Fibroblast of the conjunctiva (primary cell): ENCODE results near the gene ASB18.
"Not testable (repeated sequence)": the region's sequence is repeated elsewhere in the genome, so short reads cannot be mapped to it uniquely, and the experiment has no call there.

ENCODE experiments used
- DNase-seq: peaks from one replicate; pipeline ENCODE4 v3.0.0-alpha.2; 2010; ENCODE audit warnings: low read depth

ASB18 gene

DNA sequence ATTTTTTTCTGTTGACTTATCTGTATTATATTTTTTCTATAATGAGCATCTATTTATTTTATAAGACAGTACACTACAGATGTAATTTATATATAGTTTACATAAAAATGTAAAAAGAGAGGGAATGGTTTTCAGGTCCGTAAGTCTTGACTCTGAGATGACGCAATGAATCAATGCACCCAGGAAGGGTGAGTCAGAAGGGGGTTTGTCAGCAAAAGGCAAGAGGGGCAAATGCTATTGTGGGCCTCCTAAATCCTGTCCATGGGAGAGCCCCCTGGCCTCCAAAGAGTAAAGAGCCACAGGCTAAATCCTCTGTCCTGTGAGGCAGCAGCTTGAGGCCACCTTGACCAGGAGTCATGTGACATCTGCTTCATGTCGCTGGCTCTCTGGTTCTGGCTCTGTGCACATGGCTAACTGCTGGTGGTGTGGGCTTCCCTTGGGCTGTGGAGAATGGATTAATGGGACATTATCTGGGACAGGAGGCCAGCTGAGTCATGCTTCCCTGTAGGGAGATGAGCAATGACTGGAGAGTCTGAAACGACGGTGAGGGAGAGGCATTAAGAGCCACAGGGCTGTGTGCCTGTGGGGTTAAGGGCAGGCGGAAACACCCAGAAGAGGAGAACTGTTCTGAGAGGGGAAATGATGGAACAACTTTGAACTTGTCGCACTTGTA lies 22.8 kb upstream of the ASB18 start:
- no peak for DNase-seq

DNA sequence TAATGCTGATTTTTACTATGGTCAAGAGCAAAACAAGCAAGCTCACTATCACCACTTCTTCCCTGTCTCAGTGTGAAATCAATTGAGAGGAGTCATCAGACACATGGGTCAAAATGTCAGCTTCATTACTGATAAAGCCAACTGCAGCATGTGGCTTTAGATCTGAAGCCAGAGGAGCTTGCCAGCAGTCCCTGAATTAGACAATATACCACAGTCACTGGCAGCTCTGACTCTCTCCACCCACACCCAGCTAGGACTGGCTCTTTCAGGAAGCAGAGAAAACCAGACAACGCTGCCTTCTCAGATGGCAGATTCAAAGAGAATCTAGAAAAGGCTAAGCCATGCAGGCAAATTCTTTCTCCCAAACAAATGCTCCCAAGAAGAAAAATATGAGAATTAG lies 20.0 kb upstream of the ASB18 start:
- no peak for DNase-seq

DNA sequence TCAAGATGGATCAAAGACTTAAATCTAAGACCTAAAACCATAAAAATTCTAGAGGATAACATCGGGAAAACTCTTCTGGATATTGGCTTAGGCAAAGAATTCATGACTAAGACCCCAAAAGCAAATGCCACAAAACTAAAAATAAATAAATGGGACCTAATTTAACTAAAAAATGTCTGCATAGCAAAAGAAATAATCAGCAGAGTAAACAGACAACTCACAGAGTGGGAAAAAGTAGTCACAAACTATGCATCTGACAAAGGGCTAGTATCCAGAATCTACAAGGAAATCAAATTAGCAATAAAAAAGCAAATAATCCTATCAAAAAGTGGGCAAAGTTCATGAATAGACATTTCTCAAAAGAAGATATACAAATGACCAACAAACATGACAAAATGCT lies 18.2 kb upstream of the ASB18 start:
- DNase-seq = no peak

DNA sequence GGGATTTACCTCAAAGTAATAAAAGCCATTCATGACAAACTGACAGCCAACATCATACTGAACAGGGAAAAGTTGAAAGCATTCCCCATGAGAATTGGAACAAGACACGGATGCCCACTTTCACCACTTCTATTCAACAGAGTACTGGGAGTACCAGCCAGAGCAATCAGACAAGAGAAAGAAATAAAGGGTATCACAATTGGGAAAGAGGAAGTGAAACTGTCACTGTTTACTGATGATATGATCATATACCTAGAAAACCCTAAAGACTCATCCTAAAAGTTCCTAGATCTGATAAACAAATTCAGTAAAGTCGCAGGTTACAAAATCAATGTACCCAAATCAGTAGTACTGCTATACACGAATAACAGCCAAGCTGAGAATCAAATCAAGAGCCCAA lies 17.2 kb upstream of the ASB18 start:
- DNase-seq = no peak

DNA sequence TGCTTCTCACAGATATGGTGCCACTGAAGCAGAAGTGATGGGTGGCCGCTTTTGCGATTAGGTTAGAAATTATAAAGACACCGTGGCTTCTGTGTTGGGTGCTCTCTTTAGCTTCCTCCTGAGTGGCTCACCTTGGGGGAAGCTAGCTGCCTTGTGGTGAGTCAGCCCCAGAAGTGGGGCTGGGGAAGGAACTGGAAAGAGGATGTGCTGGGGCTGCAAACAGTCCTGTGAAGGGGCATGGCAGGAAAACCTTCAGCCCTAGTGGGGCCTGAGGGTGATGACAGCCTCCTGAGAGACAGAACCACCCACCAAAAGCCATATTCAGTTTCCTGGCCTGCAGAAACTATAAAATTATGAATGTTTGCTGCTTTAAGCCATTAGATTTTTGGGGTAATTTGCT lies 8.9 kb upstream of the ASB18 start:
- DNase-seq = no peak

DNA sequence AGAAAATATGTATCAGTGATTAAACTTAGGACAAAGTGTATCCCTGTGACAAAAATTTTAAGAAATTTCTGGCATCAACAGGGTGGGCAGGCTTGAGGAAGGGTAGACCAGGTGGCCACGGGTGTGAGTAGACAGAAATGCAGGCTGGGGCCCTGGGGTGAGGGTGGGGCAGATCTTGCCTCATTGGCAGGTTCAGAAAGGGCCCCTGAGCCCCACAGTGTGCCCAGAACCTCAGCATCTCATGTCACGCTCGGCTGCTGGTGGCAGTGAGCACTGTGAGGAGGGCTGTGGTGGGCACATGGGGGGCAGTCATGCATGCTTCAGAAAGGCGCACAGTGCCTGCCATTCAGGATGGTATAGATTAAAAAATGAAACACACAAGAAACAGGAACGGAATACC lies 7.6 kb upstream of the ASB18 start:
- no peak for DNase-seq

DNA sequence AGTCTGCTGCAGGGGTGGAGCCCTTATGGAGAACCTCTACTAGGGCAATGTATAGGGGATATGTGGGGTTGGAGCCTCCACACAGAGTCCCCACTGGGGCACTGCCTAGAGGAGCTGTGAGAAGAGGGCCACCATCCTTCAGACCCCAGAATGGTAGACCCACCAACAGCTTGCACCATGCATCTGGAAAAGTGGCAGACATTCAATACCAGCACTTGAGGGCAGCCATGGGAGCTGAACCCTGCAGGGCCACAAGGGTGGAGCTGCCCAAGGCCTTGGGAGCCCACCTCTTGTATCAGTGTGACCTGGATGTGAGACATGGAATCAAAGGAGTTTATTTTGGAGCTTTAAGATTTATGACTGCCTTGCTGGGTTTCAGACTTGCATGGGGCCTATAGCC lies 5.7 kb upstream of the ASB18 start:
- not testable (repeated sequence) for DNase-seq

DNA sequence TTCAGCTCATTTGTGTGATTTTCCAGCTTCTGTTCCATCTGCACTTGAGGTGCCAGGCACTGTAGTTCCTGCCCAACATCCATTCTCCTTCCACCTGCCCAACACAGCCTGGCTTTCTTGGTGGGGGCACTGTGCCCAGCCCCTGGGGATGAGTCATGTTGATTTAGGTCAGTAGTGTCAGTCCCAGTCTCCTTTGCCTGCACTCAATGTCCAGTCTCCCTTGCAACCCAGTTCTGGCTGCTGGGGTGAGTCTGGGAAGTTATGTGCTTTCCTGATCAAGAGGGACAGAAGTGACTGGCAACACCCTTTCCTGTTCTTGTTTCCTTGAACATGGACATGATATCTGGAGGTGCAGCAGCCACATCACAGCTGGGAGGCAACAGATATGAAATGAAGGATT lies 1.5 kb upstream of the ASB18 start:
- DNase-seq = no peak

DNA sequence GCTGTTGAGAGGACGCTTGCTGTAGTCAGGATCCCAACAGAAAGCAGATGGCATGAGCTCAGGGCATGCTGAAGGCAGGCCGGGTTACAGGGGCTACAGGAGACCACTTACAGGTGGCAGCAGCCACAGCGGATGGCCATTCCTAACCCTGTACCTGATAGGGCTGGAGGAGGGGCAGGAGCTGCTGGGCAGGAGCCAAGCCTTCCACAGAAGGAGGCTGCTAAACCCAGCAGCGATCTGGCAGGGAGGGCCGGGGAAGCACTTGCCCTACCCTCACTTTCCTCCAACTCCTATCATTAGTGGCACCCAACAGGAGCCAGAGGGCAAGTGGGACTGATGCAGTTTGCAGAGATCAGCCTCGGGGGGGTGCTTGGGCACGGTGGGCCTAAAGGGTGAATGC lies 2.0 kb downstream of the ASB18 start:
- no peak for DNase-seq

DNA sequence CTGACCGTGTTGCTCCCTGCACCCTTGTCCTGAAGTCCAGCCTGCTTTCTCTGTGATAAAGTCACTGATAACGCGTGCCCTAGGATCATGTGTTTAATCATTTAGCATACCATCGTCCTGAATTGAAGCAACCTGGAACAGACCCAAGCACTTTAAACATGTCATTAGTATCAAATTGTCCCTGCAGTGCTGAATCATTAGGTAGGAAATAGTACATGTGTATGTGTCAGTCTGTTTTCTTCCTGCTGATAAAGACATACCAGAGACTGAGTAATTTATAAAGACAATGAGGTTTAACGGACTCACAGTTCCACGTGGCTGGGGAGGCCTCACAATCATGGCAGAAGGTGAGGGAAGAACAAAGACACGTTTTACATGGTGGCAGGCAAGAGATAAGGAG lies 2.8 kb downstream of the ASB18 start:
- no peak for DNase-seq

DNA sequence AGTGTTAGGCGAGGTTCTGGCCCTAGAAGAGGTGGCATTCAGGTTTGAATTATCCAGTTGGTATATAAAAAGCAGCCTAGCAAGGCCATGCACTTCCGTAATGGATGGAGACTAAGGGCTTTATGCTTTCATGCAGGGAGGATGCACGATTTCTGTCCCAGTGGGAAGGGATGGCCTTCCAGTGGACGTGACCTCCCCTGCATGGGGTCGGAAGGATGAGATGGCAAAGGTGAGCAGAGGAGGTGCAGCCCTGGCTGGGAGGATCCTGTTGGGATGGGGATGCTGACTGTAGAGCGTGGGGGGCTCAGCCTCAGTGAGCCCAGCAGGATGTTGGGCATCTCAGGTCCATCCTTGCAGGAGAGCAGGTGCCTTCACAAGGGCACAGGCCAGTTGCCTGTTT lies 4.8 kb downstream of the ASB18 start:
- DNase-seq = no peak

DNA sequence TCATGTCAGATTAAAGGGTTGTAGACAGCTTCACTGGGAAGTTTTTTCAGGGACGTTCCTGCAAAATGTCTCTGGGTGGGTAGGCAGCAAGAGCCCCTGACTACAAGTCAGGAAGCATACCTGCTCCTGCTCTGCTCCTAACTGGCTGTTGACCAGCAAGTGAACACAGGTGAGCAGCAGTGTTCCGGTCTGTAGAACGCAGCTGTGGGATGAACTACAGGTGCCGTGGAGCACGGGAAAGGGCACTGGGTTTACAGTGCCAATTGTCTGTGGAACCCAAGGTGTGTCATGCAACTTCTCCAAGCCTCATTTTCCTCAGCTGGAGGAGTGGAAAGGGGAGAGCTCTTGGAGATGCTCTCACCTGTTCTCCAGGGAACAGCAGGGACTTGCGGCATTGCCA lies 6.6 kb downstream of the ASB18 start:
- DNase-seq = no peak

DNA sequence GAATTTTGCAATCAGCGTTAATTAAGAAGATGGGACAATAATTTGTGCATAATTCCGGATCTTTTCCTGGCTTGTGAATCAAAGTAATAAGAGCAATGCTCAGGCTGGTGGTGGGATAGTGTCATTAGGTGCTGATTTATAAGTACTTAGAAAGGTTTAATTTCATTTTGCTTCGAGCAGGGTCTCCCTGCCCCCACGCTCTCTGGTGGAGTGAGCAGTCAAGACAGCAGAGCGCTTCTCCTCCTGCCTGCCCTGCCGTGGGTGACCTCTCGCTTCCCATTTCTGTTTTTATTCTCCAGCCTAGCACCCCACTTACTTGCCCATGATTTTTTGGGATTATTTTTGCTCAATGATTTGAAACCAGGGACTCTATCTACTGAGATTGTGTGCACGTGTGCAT lies 7.1 kb downstream of the ASB18 start:
- no peak for DNase-seq

DNA sequence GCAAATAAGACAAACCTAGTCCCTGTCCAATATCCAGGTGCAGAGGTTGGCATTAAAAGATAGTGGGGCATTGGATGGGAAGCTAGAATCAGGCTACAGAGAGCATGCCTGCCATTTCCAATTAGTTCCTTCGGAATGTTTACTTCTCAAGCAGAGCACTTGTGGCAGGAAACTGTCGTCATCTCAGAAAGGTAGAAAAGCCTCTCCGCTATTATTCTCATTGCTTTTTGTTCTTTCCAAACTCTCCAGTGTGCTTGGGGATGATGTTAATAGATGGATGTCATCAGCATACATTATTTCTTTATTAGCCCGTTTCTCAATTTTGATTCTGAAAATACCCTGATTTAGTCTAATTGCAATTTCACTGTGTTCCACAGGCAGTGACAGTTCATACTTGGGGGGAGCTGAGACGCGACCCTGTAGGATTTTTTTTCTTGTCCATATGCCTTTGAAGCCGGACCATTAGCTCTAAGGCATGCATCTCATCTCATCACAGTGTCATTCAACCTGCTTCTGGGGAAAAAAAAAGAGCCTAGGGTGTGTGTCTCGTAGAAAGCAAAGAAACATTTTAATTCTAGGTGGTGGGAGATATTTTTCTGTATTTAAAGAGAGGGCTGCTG lies 7.7 kb downstream of the ASB18 start:
- DNase-seq = no peak

DNA sequence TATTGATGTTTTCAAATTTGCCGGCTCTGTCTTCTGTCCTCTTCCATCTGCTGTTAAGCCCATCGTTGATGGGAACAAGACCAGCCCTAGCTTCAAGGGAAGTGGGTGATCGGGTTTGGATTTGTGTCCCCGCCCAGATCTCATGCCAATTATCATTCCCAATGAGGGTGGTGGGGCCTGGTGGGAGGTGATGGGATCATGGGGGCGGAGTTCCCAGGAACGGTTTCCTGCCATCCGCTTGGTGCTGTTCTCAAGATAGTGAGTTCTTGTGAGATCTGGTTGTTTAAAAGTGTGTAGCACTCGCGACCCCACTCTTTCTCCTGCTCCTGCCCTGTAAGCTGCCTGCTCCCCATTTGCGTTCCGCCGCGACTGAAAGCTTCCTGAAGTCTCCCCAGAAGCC lies 9.5 kb downstream of the ASB18 start:
- DNase-seq = no peak

DNA sequence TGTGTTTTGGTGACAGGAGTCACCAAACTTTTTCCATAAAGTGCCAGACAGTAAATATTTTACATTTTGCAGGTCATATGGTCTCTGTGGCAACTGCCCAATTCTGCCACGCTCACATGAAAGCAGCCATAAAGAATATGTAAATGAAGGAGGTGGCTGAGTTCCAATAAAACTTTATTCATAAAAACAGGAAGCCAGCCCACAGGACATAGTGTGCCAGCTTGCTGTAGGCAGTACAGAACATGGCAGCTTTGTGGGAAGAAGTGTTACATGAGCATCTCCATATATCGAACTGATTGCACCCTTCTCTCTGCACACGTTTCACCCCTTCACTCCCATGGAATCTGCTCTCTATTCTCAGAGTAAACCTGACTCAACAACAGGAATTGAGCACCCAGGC lies 10.2 kb downstream of the ASB18 start:
- DNase-seq = no peak

DNA sequence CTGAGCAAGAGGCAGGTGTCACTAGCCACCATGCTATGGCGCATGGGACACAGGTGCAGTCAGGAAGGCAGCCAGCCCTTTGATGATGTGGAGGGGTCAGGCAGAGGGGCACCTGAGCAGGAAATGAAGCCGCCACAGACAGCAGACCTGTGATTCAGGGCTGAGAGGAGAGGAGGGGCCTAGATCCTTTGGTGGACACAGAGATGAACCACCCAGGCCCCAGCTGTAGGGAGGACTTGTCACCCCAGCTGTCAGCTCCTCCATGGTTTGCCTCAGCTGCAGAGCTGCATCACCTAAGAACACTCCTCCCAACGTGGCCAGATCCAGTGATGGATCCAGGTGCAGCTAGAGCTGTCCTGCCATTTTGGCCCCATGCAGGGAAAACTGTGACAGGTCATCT lies 11.6 kb downstream of the ASB18 start:
- DNase-seq = no peak

DNA sequence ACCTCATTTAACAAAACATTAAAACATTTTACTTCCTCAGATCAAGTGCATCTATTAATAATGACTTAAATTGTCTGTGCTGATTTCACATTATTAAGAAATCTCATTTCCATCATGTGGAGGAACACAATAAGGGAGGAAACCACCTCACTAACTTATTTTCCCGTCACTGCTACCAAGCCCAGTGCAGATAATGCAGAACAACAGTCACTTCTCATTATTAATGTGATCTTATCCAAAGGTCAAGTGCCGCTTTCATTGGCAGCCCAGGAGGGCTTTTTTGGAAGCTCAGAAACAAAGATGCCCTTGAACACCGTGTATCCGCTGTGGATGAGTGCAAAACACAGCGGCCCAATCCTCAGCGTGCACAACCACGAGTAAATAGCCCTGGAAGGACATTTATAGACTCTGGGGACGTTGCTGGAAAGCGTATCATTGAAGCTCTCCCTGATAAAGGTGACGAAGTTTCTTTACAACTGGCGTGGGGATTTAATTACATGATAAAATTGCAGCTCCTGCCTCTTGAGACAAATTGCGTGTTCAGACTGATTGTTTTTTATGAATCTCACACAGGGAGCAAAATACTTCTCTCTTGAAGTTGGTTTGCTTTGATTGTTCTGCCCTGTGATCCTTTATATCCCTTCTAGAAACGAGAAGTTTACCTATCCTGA lies 13.2 kb downstream of the ASB18 start:
- no peak for DNase-seq

DNA sequence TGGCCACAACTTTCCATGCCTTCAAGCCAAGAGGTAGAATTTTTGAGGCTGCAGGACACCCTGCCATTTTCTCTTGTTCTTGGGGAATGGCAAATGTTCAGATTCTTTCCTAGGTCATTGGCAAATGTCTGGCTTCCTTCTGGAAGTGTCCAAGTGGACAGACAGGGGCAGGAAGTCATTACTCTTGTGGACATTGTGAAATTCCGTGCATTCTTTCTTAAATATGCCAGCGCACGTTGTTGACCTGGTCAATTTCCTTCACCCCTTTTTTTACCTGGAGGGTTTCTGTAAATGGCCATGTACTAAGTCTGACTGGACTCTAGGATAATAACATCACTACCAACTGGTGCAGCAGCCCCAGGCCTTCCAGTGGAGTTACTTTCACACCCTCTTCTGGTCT lies 13.9 kb downstream of the ASB18 start:
- DNase-seq = no peak

DNA sequence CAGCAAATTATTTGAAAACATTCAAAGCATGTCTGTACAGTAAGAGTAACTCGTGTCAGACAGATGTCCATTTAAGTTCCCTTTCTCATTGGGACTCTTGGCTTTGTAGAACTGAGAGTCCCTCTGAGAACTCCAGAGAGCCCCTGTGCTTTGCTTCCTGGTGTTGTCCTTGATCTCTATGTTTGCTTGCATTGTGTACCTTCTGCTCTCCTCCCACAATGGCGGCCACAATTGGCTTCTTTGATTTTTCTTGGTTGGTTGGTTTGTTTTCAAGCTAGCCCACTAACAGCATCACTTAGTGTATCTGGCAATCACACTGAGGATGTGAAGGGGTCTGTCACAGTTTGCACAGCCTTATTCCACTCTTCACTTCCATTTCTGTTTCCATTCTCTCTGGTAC lies 15.1 kb downstream of the ASB18 start:
- DNase-seq = no peak

DNA sequence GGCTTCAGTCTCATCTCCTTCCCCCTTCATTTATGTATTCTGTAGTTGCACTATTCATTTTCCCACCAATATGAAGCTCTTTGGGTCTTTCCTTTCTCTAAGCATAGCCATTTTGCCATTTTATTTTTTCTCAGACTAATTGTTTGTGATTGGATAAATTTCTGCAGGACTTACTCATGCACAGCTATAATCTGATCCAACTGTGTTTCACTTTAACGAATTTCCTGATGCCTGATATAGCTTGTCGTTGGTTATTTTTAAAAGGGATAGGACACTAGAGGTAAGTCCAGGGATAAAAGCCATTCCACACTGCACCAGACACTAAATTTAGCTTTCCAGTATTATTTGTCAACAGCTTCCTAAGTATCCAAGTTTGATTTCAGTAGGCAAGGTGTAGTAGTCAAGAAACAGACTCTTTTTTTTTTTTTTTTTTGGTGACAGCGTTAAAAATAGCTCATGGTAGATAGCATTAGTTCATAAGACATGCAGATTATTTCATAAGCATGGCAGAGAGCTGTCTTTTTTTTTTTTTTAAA lies 17.4 kb downstream of the ASB18 start:
- no peak for DNase-seq

DNA sequence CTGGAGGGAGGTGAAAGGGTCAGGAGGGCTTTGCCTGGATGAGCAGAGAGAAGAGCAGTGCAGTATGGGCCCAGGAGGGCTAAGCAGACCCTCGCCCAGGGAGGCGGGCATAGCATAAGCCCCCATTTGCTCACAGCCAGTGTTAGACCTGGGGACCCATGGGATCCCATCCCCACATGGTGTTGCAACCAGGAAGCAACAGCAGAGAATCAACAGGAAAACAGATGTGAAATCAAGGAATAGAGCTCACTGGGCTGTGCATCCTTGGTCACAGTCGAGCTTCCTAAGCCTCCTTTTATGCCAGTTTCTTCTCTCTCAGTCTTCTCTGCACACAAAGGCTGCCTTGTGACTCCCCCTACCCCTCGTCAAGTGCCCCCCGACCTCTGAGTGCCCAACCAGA lies 19.9 kb downstream of the ASB18 start:
- no peak for DNase-seq

DNA sequence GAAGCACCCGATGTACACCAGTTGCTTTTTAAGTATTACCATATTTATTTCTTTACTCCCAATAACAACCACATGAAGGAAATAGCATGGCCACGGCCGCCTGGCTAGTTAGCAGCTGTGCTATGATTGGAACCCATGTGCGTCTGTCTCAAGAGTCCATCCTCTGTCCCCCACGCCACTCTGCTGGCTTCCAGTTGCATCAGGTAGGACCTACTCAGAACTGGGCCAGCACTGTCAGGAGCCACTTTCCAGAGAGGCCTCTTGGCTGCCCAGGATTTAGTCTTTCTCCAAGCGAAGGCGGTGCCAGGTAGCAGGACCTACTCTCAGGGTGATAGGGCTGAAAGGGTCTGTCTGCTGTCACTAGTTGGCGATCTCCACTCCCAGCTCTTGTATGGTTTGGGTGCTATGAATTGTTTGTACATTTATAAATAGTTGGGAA lies 22.1 kb downstream of the ASB18 start:
- DNase-seq = no peak
